Neuronal stem cell (in vitro differentiated cells): ENCODE data around the gene TTC4.

Experiments
- DNase-seq: peaks from one replicate; pipeline ENCODE4 v3.0.0-alpha.2; 2013; ENCODE audit warnings: low spot score
- H2AFZ ChIP-seq: one replicate; pipeline ENCODE4 v1.6.1; 2013; ENCODE audit warnings: mild to moderate bottlenecking, low read length, inconsistent platforms
- H2AK5ac ChIP-seq: 2 replicates; pipeline ENCODE4 v1.6.1; 2013; ENCODE audit warnings: low read depth, mild to moderate bottlenecking, inconsistent platforms, low read length, moderate library complexity, mixed read lengths
- H2BK120ac ChIP-seq: 2 replicates; pipeline ENCODE4 v1.6.1; 2013; ENCODE audit warnings: low read depth, mild to moderate bottlenecking, inconsistent platforms, low read length, moderate library complexity, mixed read lengths
- H2BK12ac ChIP-seq: one replicate; pipeline ENCODE4 v1.6.1; 2013; ENCODE audit warnings: low read length, inconsistent platforms
- H2BK15ac ChIP-seq: 2 replicates; pipeline ENCODE4 v1.6.1; 2013; ENCODE audit warnings: mild to moderate bottlenecking, low read length, inconsistent platforms, mixed read lengths
- H2BK5ac ChIP-seq: one replicate; pipeline ENCODE4 v1.6.1; 2013; ENCODE audit warnings: inconsistent platforms, mild to moderate bottlenecking, low read length, moderate library complexity
- H3K14ac ChIP-seq: one replicate; pipeline ENCODE4 v1.6.1; 2013; ENCODE audit warnings: low read length, inconsistent platforms
- H3K18ac ChIP-seq: 2 replicates; pipeline ENCODE4 v1.6.1; 2013; ENCODE audit warnings: low read length, inconsistent platforms
- H3K23ac ChIP-seq: 2 replicates; pipeline ENCODE4 v1.6.1; 2013; ENCODE audit warnings: low read depth, mild to moderate bottlenecking, mixed read lengths, low read length, inconsistent platforms; ENCODE audit not compliant: poor library complexity
- H3K27ac ChIP-seq: replicated peaks from 3 replicates; pipeline ENCODE4 v1.5.1; 2013; ENCODE audit warnings: low read length, inconsistent platforms
- H3K27me3 ChIP-seq, 3 experiments: 2 replicates each; pipeline ENCODE4 v1.6.1; 2013; ENCODE audit warnings: low read length in 3 of 3, mild to moderate bottlenecking in 2 of 3, inconsistent platforms in 1 of 3, low read depth in 1 of 3, mixed read lengths in 1 of 3, moderate library complexity in 1 of 3; ENCODE audit not compliant: control insufficient read depth in 3 of 3, insufficient read depth in 3 of 3
- H3K36me3 ChIP-seq, 2 donors: replicated peaks in 1 of 2; 2 replicates each; pipeline ENCODE4 v1.6.1; 2013; ENCODE audit warnings: low read length in 2 of 2; ENCODE audit not compliant: control insufficient read depth in 2 of 2, insufficient read depth in 2 of 2
- H3K4ac ChIP-seq: 2 replicates; pipeline ENCODE4 v1.6.1; 2013; ENCODE audit warnings: inconsistent platforms, mild to moderate bottlenecking, low read length, moderate library complexity
- H3K4me1 ChIP-seq, 2 donors: 1 replicate in 1 of 2; 2 replicates in 1 of 2; pipeline ENCODE4 v1.6.1; 2013; ENCODE audit warnings: low read length in 2 of 2, low read depth in 1 of 2; ENCODE audit not compliant: control insufficient read depth in 2 of 2, insufficient read depth in 1 of 2
- H3K4me2 ChIP-seq: one replicate; pipeline ENCODE4 v1.6.1; 2013; ENCODE audit warnings: mild to moderate bottlenecking, low read length, inconsistent platforms; ENCODE audit not compliant: insufficient read depth, poor library complexity, severe bottlenecking
- H3K4me3 ChIP-seq, 2 donors: 2 replicates each; pipeline ENCODE4 v1.5.1; 2013; ENCODE audit warnings: low read length in 2 of 2, mild to moderate bottlenecking in 2 of 2, inconsistent platforms in 1 of 2, moderate library complexity in 1 of 2
- H3K79me1 ChIP-seq: one replicate; pipeline ENCODE4 v1.6.1; 2013; ENCODE audit warnings: low read depth, mild to moderate bottlenecking, inconsistent platforms, low read length, moderate library complexity
- H3K9ac ChIP-seq: one replicate; pipeline ENCODE4 v1.6.1; 2013; ENCODE audit warnings: mild to moderate bottlenecking, low read depth, low read length, inconsistent platforms; ENCODE audit not compliant: poor library complexity
- H3K9me3 ChIP-seq, 2 donors: replicated peaks in 1 of 2; 2 replicates each; pipeline versions ENCODE3 to v1.6.1; 2013; ENCODE audit warnings: low read length in 2 of 2, mild to moderate bottlenecking in 2 of 2, inconsistent platforms in 1 of 2, low read depth in 1 of 2, mixed read lengths in 1 of 2, moderate library complexity in 1 of 2; ENCODE audit not compliant: control insufficient read depth in 2 of 2, insufficient read depth in 1 of 2
- H4K8ac ChIP-seq: one replicate; pipeline ENCODE4 v1.6.1; 2013; ENCODE audit warnings: low read depth, mild to moderate bottlenecking, inconsistent platforms, low read length, moderate library complexity
- H4K91ac ChIP-seq: one replicate; pipeline ENCODE4 v1.6.1; 2013; ENCODE audit warnings: low read length, low read depth, mild to moderate bottlenecking, inconsistent platforms; ENCODE audit not compliant: poor library complexity
- WGBS, 2 donors: extraction: QIAGEN DNeasy Blood & Tissue Kit; methylation state at CpG; one replicate each; pipeline ENCODE4 v1.1.7; 2013; ENCODE audit warnings: missing lambda C conversion rate in 2 of 2, mixed read lengths in 1 of 2; ENCODE audit not compliant: insufficient read length in 2 of 2, insufficient replicate concordance in 1 of 2; ENCODE audit errors: extremely low coverage in 2 of 2; 5-methylcytosine and 5-hydroxymethylcytosine counted together

TTC4 gene

DNA sequence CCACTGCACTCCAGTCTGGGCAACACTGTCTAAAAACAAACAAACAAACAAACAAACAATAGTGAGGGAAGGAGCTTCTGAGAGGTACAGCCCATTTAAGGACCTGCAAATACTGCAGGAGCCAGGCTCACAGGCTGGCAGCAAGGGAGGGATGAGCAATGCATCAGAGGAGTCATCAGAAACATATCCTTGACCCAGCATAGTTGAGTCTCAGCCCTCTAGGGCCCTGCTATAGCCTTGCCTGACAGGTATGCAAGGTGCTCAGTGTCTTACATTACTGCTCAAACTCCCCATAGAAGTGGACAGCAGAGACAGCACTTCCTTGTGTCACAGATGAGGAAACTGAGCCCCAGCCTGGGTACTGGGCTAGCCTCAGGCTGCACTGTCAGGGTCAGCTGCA, 7.3 kb upstream of the TTC4 start:
- peaks cover 0 to 48% (median under 1%) of the 10 kb centered on the region in 3 experiments for H3K27me3 ChIP-seq
- no peaks in the 10 kb centered on the region for H3K9me3 ChIP-seq
- no peak overlapping the region for H3K4ac ChIP-seq
- H3K23ac ChIP-seq = no peak overlapping the region
- H3K79me1 ChIP-seq = no peaks in the 10 kb centered on the region
- H2AFZ ChIP-seq = no peak overlapping the region
- DNase-seq = no peak
- H3K18ac ChIP-seq = no peak overlapping the region
- no peak overlapping the region for H2AK5ac ChIP-seq
- no peak overlapping the region for H4K8ac ChIP-seq
- no peak overlapping the region for H3K14ac ChIP-seq
- no peaks in the 10 kb centered on the region for H3K4me1 ChIP-seq
- H3K4me2 ChIP-seq = no peak overlapping the region
- no peak overlapping the region for H2BK5ac ChIP-seq
- H3K9ac ChIP-seq = no peak overlapping the region
- no peaks in the 10 kb centered on the region for H3K36me3 ChIP-seq
- no peak overlapping the region for H2BK120ac ChIP-seq
- H2BK15ac ChIP-seq = no peak overlapping the region
- H4K91ac ChIP-seq = no peak overlapping the region
- H3K4me3 ChIP-seq = no peak overlapping the region
- H3K27ac ChIP-seq = no peak overlapping the region
- no peak overlapping the region for H2BK12ac ChIP-seq

- Histone ChIP-seq H4K8ac (no peak overlapping the region), H3K4me1 (no peaks in the 10 kb centered on the region), H2BK12ac (no peak overlapping the region), H3K27ac (no peak overlapping the region), H3K4me3 (no peak overlapping the region), H4K91ac (no peak overlapping the region), H3K9ac (no peak overlapping the region), H3K14ac (no peak overlapping the region), H2AK5ac (no peak overlapping the region), H3K36me3 (no peaks in the 10 kb centered on the region), H3K18ac (no peak overlapping the region), H3K27me3 (peaks cover 0 to 48% (median 2%) of the 10 kb centered on the region in 3 experiments), H2AFZ (no peak overlapping the region), H2BK15ac (no peak overlapping the region), H3K4me2 (no peak overlapping the region), H2BK5ac (no peak overlapping the region), H3K79me1 (no peaks in the 10 kb centered on the region), H3K9me3 (no peaks in the 10 kb centered on the region), H3K4ac (no peak overlapping the region), H2BK120ac (no peak overlapping the region), H3K23ac (no peak overlapping the region)
- DNase-seq = no peak
- WGBS, 2 donors = no CpG with 5 or more reads among the region's 8 CpGs
These were observed 5.9 kb upstream of the TTC4 start for GRCh38 chr1:54709547-54710292.

DNA sequence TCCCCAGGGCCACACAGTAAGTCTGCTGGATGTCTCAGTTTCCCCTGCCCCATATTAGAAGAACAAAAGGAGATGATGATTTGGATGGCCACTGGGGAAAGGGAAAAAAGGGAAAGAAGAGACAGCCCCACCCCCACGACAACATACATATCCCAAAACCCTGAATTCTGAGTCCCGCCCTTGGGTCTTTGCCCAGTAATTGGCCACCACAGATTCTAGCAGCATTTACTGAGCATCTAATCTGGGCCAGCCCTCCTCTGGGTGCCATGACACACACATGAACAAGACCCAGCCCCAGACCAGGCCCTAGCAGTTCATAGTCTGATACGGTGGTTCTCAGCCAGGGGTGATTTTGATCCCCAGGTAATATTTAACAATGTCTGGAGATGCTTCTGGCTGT, 5.2 kb upstream of the TTC4 start:
- Histone ChIP-seq H3K79me1 (no peaks in the 10 kb centered on the region), H3K36me3 (no peaks in the 10 kb centered on the region), H3K4ac (no peak overlapping the region)

GRCh38 chr1:54710841-54711240, 4.8 kb upstream of the TTC4 start:
- Histone ChIP-seq H3K9ac (peak overlapping the region; percentile 63), H3K4me1 (peaks cover 0 to 5% of the 10 kb centered on the region in 2 donors), H4K8ac (no peak overlapping the region), H3K4me3 (no peak overlapping the region), H3K4me2 (no peak overlapping the region), H2BK120ac (no peak overlapping the region), H3K23ac (no peak overlapping the region), H3K18ac (no peak overlapping the region), H3K9me3 (no peaks in the 10 kb centered on the region), H3K4ac (no peak overlapping the region), H2BK12ac (no peak overlapping the region), H3K27ac (no peak overlapping the region), H3K27me3 (peaks cover 0 to 47% (median 4%) of the 10 kb centered on the region in 3 experiments), H3K36me3 (no peaks in the 10 kb centered on the region), H3K79me1 (no peaks in the 10 kb centered on the region), H2AK5ac (no peak overlapping the region), H2BK5ac (no peak overlapping the region), H3K14ac (no peak overlapping the region), H2AFZ (no peak overlapping the region), H2BK15ac (no peak overlapping the region), H4K91ac (no peak overlapping the region)
- no peak for DNase-seq
- WGBS, 2 donors = no CpG with 5 or more reads among the region's 6 CpGs

More for the DNA sequence above, 5.2 kb upstream of the TTC4 start:
- H4K8ac ChIP-seq = no peak overlapping the region
- no peak overlapping the region for H4K91ac ChIP-seq
- H2AK5ac ChIP-seq = no peak overlapping the region
- H3K27ac ChIP-seq = no peak overlapping the region
- no peak overlapping the region for H2BK15ac ChIP-seq
- H3K4me2 ChIP-seq = no peak overlapping the region
- H3K23ac ChIP-seq = no peak overlapping the region
- no peak for DNase-seq
- no CpG with 5 or more reads among the region's 3 CpGs for WGBS, 2 donors
- no peak overlapping the region for H2BK12ac ChIP-seq
- H3K9me3 ChIP-seq = no peaks in the 10 kb centered on the region
- no peak overlapping the region for H2BK120ac ChIP-seq
- H2BK5ac ChIP-seq = no peak overlapping the region
- H3K9ac ChIP-seq = no peak overlapping the region
- H3K4me3 ChIP-seq = no peak overlapping the region
- H3K4me1 ChIP-seq = peaks cover 0 to 4% of the 10 kb centered on the region in 2 donors
- no peak overlapping the region for H2AFZ ChIP-seq
- H3K18ac ChIP-seq = no peak overlapping the region
- H3K14ac ChIP-seq = no peak overlapping the region
- peaks cover 0 to 48% (median 4%) of the 10 kb centered on the region in 3 experiments for H3K27me3 ChIP-seq
